ENCODE data around the gene TCERG1L. TPM values are rescaled to one million over a fixed set of nuclear protein-coding genes. Genes with fewer than 3 reads are reported as not detected.
"Not testable (repeated sequence)": the region's sequence is repeated elsewhere in the genome, so short reads cannot be mapped to it uniquely, and the experiment has no call there.

TCERG1L gene
- total RNA-seq, 2 donors from 2014 or later: 0.05 TPM; not detected in 1

DNA sequence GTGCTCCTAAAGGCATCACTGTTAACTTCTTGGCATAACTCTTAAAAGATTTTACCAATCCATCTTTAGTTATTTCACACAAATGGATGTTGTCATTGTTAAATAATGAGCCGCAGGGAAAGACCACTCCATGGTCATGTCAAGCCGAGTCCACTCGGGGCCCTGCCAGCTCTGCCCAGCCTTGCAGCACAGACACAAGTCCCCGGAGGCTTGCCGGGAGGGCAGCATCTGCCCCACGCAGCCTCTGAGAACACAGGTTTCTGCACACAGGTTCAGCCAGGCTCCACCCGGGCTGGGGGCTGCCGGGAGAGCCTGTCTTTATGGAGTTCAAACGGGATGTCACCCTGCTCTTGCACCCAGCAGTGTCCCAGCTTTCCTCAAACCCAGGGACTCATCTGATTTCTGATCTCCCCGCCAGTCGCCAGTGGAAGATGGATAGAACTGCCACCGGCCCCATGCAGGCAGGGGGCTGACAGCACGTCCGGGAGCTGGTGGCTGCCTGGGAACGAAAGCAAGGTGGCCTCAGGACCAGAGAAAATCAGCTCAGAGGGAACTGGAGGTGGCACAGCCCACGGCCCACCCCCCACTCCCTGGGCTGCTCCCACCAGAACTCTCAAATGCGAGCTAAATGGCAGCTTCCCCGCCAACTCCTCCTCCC, 156.2 kb downstream of the TCERG1L start:
- Mint-ChIP-seq H3K36me3 (ENCODE audit: low read depth) (no peaks in the 10 kb centered on the region), H3K4me1 (no peaks in the 10 kb centered on the region), H3K27ac (no peak overlapping the region), H3K9me3 (peaks cover 9% of the 10 kb centered on the region), H3K4me3 (no peak overlapping the region), H3K27me3 (no peaks in the 10 kb centered on the region)
- no peak for ATAC-seq (replicated peaks)

DNA sequence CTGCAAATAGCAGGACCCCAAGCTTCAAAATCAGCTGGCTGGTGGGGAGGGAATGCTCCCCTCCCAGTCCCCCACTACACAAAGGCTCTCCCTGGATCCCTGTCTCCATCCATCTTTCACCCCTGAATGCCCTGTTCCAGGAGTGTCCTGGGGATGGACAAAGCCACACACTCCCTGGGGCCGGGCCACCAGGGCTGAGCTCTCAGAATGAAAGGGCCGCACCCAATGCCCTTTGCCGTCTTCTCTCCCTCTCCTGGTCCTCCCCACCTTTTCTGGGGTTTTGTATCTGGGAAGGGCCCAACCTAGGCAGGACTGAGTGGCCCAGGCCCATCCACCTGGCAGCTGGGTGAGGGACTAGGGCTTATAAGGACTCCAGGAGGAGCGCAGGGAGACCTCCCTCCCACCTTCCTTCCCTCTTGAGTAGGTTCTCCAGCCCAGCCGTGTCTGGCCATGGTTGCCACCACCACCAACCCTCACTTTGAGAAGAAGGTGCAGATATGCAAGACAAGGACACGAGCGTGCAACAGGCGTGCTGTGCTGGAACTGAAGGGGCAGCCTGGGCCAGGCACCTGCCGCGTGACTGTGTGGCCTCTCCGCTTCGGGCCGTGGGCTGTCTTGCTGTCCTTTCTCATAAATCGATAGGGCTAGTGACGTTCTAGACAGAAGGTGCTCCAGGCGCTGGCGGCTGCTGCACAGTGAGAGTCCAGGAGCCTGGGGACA, 157.1 kb downstream of the TCERG1L start:
- H3K4me3 Mint-ChIP-seq: no peak overlapping the region
- H3K4me1 Mint-ChIP-seq: no peaks in the 10 kb centered on the region
- no peaks in the 10 kb centered on the region for H3K36me3 Mint-ChIP-seq (ENCODE audit: low read depth)
- H3K9me3 Mint-ChIP-seq: peaks cover 9% of the 10 kb centered on the region
- ATAC-seq (replicated peaks): no peak
- H3K27me3 Mint-ChIP-seq: no peaks in the 10 kb centered on the region
- no peak overlapping the region for H3K27ac Mint-ChIP-seq

DNA sequence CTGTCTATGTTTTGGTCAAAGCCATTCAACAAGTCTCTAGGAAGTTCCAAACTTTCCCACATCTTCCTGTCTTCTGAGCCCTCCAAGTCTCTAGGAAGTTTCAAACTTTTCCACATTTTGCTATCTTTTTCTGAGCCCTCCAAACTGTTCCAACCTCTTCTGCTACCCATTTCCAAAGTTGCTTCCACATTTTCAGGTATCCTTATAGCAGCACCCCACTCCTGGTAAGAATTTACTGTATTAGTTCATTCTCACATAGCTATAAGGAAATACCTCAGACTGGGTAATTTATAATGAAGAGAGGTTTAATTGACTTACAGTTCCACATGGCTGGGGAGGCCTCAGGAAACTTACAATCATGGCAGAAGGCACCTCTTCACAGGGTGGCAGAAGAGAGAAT, 159.1 kb downstream of the TCERG1L start:
- H3K4me1 Mint-ChIP-seq; H3K4me3 Mint-ChIP-seq; ATAC-seq (replicated peaks); H3K27me3 Mint-ChIP-seq; H3K27ac Mint-ChIP-seq; H3K36me3 Mint-ChIP-seq (ENCODE audit: low read depth); H3K9me3 Mint-ChIP-seq: not testable (repeated sequence)

DNA sequence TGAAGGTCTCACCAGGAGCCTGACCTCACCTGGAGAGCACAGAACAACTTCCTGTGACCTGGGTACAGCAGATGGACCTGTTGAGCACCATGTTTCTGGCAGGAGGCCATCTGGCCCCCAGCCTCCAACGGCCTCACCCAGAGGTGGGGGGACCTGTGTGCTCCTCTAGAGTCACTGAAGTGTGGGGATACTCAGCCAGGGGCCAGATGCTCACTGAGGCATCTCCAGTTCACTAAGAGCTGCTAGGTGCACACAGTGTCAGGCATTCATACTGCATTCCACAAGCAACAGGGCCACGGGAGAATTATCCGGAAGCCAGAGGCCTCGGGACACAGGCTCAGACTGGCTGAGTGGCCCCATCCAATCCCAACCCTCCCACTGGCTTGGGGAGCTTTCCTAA, 161.4 kb downstream of the TCERG1L start:
- Mint-ChIP-seq H3K27ac (no peak overlapping the region), H3K27me3 (no peaks in the 10 kb centered on the region), H3K36me3 (ENCODE audit: low read depth) (no peaks in the 10 kb centered on the region), H3K9me3 (peaks cover 9% of the 10 kb centered on the region), H3K4me1 (no peaks in the 10 kb centered on the region), H3K4me3 (no peak overlapping the region)
- no peak for ATAC-seq (replicated peaks)

DNA sequence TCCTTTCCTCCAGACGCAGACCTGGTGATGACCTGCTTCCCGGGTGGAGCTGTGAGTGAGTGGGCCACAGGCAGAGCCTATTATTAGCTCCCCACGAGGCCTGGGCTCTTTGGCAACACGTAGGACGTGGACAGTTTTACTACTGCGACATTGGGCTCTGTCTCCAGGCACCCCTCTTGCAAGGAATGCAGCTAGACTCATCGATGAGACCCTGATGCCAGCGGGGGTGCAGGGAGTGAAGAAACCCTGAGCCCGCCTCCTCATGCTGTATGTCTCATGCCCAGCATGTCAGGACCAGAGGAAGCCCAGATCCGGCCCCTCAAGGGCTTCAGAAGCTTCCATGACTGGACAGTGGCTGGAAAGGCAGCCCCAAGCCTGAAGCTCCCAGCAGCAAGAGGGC, 161.9 kb downstream of the TCERG1L start:
- H3K27me3 Mint-ChIP-seq: no peaks in the 10 kb centered on the region
- H3K27ac Mint-ChIP-seq: no peak overlapping the region
- no peak overlapping the region for H3K4me3 Mint-ChIP-seq
- peaks cover 9% of the 10 kb centered on the region for H3K9me3 Mint-ChIP-seq
- no peak for ATAC-seq (replicated peaks)
- H3K36me3 Mint-ChIP-seq (ENCODE audit: low read depth): no peaks in the 10 kb centered on the region
- H3K4me1 Mint-ChIP-seq: no peaks in the 10 kb centered on the region

DNA sequence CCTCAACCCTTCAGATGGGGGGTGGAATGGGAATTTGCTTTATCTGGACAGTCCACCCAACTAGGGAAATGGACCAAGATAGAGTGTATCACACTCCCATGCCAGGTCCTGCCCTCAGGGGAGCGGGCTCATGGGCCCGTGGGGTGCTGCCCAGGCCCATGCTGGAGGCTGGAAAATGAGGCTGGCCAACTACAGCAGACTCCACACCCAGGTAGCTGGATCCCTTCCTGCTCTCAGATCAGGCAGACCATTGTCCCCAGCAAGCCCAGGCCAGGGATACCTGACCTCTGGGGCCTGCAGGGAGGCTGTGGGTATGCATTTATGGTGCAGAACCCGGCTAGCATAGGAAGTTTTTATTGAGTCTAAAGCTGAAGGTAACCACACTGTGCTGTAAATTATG, 162.4 kb downstream of the TCERG1L start:
- Mint-ChIP-seq H3K36me3 (ENCODE audit: low read depth) (no peaks in the 10 kb centered on the region), H3K27ac (no peak overlapping the region), H3K27me3 (no peaks in the 10 kb centered on the region), H3K9me3 (peaks cover 9% of the 10 kb centered on the region), H3K4me3 (no peak overlapping the region), H3K4me1 (no peaks in the 10 kb centered on the region)
- ATAC-seq (replicated peaks): no peak

DNA sequence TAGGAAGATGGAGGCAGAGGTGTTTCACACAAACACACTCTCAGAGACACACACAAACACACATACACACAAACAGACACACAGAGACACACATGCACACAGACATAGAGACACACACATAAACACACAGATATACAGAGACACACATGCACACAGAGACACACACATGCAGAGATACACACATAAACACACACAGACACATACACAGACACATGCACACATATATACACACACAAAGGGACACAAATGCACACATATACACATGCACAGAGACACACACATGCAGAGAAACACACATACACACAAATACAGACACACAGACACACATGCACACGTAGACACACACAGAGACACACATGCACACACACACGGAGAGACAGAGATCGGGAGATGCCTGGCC, 163.3 kb downstream of the TCERG1L start:
- Mint-ChIP-seq H3K27ac (no peak overlapping the region), H3K4me1 (no peaks in the 10 kb centered on the region), H3K9me3 (peaks cover 9% of the 10 kb centered on the region), H3K4me3 (no peak overlapping the region), H3K36me3 (ENCODE audit: low read depth) (no peaks in the 10 kb centered on the region), H3K27me3 (no peaks in the 10 kb centered on the region)
- no peak for ATAC-seq (replicated peaks)

DNA sequence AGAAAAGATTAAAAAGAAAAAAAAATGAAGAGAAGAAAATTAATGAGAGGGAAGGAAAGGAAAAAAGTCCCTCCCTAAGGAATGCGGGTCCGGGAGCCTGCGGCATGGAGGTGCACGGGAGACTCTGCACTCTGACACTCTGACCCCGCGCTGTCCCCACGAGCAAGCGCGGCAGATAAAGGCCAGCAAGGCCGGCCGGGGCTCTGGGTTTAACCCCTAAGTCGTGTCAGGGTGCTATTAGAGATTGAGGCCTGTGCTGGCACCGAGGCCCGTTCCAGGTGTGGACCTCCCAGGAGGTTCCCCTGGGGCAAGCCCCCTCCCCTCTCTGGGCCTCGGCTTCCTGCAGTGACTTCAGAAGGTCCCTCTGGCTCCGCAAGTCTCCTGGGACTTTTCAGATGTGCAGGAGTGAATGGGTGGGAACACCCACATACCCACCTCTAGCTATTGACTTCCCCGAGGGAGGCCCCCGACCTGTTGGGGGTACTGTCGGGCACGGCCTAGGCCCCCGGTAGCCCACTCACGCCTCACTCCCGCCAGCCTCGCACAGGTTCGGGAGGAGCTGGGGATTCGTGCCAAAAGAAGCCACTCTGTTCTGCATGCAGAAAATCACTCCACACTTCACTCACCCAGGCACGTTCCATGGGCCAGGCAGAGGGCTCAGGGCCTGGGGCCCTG, 164.1 kb downstream of the TCERG1L start:
- no peaks in the 10 kb centered on the region for H3K27me3 Mint-ChIP-seq
- no peak overlapping the region for H3K27ac Mint-ChIP-seq
- no peak overlapping the region for H3K4me3 Mint-ChIP-seq

DNA sequence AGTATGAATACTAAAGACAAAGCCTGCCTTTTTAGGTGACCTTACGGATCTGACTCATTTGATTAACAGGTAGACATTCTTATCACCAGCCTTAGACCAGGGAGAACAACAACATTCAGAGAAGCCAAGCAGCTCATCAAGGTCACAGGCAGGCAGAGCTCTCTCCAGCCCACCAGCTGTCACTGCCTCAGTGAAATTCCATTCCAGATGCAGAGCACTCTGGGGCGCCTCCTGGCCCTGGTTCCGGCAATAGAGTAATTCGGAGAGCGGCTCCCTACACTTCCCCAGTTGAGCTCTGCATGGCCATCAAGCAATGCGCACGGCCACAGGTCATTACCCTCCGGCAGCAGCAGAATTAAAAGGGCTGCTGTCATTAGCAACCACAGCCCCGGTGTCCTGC, 164.7 kb downstream of the TCERG1L start:
- Mint-ChIP-seq H3K27me3 (no peaks in the 10 kb centered on the region), H3K4me3 (no peak overlapping the region), H3K36me3 (ENCODE audit: low read depth) (no peaks in the 10 kb centered on the region), H3K4me1 (no peaks in the 10 kb centered on the region), H3K27ac (no peak overlapping the region), H3K9me3 (no peaks in the 10 kb centered on the region)
- ATAC-seq (replicated peaks): no peak

More for the DNA sequence above, 164.1 kb downstream of the TCERG1L start:
- no peaks in the 10 kb centered on the region for H3K4me1 Mint-ChIP-seq
- H3K9me3 Mint-ChIP-seq: peaks cover 4% of the 10 kb centered on the region
- no peaks in the 10 kb centered on the region for H3K36me3 Mint-ChIP-seq (ENCODE audit: low read depth)
- no peak for ATAC-seq (replicated peaks)

DNA sequence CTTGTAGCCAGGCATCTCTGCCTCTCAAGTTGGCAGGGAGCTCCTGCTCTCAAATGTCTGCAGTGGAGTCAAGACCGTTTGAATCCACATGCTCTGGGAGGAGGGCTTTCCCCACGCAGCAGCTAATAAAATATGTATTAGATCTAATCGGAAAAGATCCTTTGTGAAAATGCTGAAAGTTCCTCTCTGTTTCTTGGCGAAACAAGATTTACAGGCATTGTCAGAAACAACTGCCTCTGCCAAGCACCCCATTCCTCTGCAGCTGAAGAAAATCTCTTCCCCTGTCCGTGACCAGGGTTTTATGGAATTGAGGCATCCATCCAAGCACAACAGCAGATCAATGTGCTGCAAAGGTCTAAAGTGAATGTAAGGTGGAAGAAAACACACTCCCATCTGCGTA, 165.8 kb downstream of the TCERG1L start:
- H3K4me1 Mint-ChIP-seq: no peaks in the 10 kb centered on the region
- H3K27ac Mint-ChIP-seq: no peak overlapping the region
- H3K9me3 Mint-ChIP-seq: no peaks in the 10 kb centered on the region
- no peaks in the 10 kb centered on the region for H3K27me3 Mint-ChIP-seq
- no peak overlapping the region for H3K4me3 Mint-ChIP-seq
- ATAC-seq (replicated peaks): no peak
- no peaks in the 10 kb centered on the region for H3K36me3 Mint-ChIP-seq (ENCODE audit: low read depth)

DNA sequence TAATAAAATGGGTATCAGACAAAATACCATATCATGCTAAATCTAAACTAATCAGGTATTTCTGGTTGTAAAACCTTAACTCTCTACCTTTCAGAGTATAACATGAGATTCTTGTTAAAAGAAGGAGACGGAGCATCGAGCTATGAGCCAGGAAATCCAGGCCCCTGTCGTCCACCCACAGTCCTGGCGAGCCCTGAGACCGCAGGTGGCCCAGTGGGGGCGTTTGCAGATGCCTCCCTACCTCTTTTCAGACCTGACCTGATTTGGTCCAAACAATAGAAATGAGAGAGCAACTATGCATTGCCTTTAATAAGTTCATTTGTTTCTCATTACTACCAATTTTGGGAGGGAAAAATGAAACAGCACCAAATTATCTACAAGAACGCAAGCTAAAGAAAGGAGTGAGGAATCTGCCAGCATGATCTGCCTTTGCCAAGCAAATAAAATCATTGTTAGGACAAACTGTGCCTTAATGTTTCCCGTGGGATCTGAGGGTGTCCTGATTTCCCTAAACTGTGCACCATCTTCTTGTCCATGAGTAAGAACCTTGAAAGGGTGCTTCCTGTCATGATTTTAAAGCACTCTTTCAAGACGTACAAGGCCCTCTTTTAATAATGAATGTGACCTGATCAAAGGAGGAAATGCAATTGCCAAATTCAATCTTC, 166.7 kb downstream of the TCERG1L start:
- no peaks in the 10 kb centered on the region for H3K4me1 Mint-ChIP-seq
- H3K4me3 Mint-ChIP-seq: no peak overlapping the region
- ATAC-seq (replicated peaks): no peak
- H3K9me3 Mint-ChIP-seq: no peaks in the 10 kb centered on the region
- no peaks in the 10 kb centered on the region for H3K36me3 Mint-ChIP-seq (ENCODE audit: low read depth)
- no peaks in the 10 kb centered on the region for H3K27me3 Mint-ChIP-seq
- H3K27ac Mint-ChIP-seq: no peak overlapping the region

DNA sequence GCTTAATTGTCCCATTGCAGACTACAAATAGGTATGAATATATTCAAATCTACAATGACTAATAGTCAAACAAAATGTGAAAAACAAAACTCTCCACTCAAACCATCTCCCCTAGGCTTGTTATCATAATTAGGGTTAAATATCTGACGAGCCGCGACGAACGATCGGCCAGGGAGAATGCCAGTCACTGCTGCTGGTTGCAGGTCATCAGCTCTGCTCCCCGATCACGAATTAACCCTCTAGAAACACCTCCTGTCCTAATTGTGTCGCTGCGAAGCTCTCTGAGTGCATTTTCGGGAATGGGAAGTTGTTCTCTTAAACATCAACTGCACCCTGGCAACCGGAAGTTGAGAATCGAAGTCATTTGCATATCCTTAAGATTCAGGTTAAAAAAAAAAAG, 167.3 kb downstream of the TCERG1L start:
- Mint-ChIP-seq H3K9me3 (no peaks in the 10 kb centered on the region), H3K27ac (no peak overlapping the region), H3K4me1 (no peaks in the 10 kb centered on the region)

DNA sequence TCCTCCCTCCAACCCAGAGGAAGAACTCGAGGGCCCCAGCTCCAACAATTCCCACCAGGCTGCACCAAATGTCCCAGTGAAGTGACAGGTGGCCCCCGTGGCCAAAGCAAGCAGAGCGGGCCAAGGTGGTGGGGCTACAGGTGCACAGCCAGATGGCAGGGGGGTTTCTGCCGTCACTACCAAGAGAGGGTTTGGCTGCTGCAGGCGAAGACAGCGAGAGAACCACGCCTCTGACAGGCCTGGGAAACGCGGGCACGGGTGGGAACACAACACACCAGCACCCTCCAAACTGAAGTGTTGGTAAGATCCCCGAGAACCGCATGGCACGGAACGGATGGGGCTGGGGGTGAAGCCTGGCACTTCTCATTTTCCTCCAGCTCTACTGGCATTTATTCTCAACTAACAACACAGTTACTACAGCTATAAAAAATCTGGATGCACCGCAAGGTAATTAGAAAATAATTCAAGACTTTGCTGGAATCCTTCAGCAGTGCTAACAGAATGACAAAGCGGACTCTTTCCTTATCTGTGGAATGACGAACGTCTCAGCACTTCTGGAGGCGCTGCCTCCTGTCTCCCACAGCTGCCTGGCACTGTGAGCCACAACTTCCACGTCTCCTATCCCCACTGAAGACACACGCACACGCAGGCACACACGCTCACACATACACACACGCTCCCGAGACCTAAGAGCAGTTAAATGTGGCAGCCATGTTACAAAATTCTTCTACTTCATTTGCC, 167.9 kb downstream of the TCERG1L start:
- H3K36me3 Mint-ChIP-seq (ENCODE audit: low read depth): no peaks in the 10 kb centered on the region
- no peaks in the 10 kb centered on the region for H3K9me3 Mint-ChIP-seq
- ATAC-seq (replicated peaks): no peak
- no peak overlapping the region for H3K4me3 Mint-ChIP-seq
- H3K27ac Mint-ChIP-seq: no peak overlapping the region
- no peaks in the 10 kb centered on the region for H3K27me3 Mint-ChIP-seq
- no peaks in the 10 kb centered on the region for H3K4me1 Mint-ChIP-seq

More for the DNA sequence above, 167.3 kb downstream of the TCERG1L start:
- Mint-ChIP-seq H3K4me3 (no peak overlapping the region), H3K36me3 (ENCODE audit: low read depth) (no peaks in the 10 kb centered on the region), H3K27me3 (no peaks in the 10 kb centered on the region)
- ATAC-seq (replicated peaks): no peak

All from activated T-helper 17 cell treated with anti-CD3 and anti-CD28 coated beads, Interleukin-2, amount 50 U/mL, for 72 hours (primary cell).